Upper lobe of left lung (tissue), 4 donors: ENCODE data around the gene AMOTL2.

ENCODE experiments used
- EP300 ChIP-seq, 4 donors: sonication (generic); formaldehyde crosslinking; IDR thresholded peaks; one replicate each; pipeline ENCODE4 v1.5.1; 2017; ENCODE audit warnings: antibody characterized with exemption in 4 of 4, control low read depth in 2 of 4
- POLR2A ChIP-seq, 4 donors: fragments of 450-650 bp; IDR thresholded peaks; one replicate each; pipeline ENCODE4 v1.5.1; 2016 to 2017; ENCODE audit warnings: antibody characterized with exemption in 4 of 4, mild to moderate bottlenecking in 2 of 4
- POLR2AphosphoS5 ChIP-seq, 2 donors: sonication (generic); formaldehyde crosslinking; IDR thresholded peaks; one replicate each; pipeline ENCODE4 v1.5.1; 2017; ENCODE audit warnings: antibody characterized with exemption in 2 of 2
- TF ChIP-seq, protein P1 (sequence below), 6 experiments: fragments of 450-650 bp in 4 of 6; fragments of 200-600 bp in 2 of 6; sonication (generic) in 2 of 6; IDR thresholded peaks; one replicate each; pipeline ENCODE4 v1.5.1; 2016 to 2019; ENCODE audit warnings: antibody characterized with exemption in 6 of 6

DNA sequence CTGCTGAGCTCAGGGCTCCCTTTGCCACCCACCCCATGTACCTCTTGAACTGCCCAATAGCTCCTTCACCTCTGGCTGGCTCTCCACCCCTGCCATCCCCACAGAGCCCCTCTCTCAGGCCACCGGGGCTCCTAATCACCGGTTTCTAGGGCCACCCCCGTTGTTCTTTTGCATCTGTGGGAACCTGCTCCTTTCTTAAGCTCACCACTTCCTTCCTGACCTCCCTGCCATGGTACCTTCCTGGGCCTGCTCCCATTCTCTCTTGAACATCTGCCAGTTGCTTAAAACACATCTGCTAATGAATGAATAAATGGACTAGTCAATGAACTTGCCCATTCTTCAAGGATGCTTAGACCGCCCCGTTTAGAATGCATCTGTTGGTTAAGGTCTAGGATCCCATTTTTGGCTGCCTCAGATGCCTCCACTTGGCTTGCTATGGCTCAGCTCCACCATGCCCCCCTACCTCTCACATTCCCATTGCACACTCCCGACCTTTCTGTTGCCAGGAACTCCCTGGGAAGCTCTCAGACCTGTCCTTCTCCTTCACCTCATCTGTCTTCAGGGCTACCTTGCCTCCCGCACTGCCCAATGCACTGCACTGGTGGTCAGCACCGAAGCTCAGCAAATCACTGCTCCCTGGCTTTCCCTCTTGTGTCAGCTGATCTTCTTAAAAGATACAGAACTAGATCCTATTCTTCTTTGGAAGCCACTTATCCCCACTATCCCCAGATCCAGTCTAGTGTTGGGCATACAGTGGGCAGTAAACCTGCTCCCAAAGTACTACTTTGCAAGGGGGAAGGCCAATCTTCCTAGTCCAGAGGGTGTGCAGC lies 9.1 kb downstream of the AMOTL2 start:
- TF ChIP-seq POLR2A (IDR thresholded peaks at IDR 0.05) (no peak), POLR2AphosphoS5 (IDR thresholded peaks at IDR 0.05) (no peak), EP300 (IDR thresholded peaks at IDR 0.05) (no peak)
- TF ChIP-seq, protein P1, sequence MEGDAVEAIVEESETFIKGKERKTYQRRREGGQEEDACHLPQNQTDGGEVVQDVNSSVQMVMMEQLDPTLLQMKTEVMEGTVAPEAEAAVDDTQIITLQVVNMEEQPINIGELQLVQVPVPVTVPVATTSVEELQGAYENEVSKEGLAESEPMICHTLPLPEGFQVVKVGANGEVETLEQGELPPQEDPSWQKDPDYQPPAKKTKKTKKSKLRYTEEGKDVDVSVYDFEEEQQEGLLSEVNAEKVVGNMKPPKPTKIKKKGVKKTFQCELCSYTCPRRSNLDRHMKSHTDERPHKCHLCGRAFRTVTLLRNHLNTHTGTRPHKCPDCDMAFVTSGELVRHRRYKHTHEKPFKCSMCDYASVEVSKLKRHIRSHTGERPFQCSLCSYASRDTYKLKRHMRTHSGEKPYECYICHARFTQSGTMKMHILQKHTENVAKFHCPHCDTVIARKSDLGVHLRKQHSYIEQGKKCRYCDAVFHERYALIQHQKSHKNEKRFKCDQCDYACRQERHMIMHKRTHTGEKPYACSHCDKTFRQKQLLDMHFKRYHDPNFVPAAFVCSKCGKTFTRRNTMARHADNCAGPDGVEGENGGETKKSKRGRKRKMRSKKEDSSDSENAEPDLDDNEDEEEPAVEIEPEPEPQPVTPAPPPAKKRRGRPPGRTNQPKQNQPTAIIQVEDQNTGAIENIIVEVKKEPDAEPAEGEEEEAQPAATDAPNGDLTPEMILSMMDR (IDR thresholded peaks at IDR 0.05) = no peak
